Measurements from ENCODE around the gene EPG5. TPM values are rescaled to one million over a fixed set of nuclear protein-coding genes. Genes with fewer than 3 reads are reported as not detected.

The EPG5 gene
- total RNA-seq, 1 experiment from 2014 or later = 16.1 TPM

- H4K91ac ChIP-seq (ENCODE audit: insufficient read length, low read depth, low read length) = no peak overlapping the region
- Mint-ChIP-seq H3K27me3 (ENCODE audit: low read depth) (no peaks in the 10 kb centered on the region; the same call in none of the 2 replicates), H3K27ac (no peak overlapping the region), H3K4me3 (no peak overlapping the region), H3K9me3 (peaks cover 0 to 5% of the 10 kb centered on the region in 2 experiments; a peak in 2 of 5 replicates), H3K4me1 (peaks cover 13 to 19% of the 10 kb centered on the region in 2 experiments), H3K36me3 (ENCODE audit: insufficient read depth in 1 of 3, low read depth in 3 of 3) (no peaks in the 10 kb centered on the region)
- H3K27me3 ChIP-seq (ENCODE audit: insufficient read depth, low read length) = no peaks in the 10 kb centered on the region
- no peak overlapping the region for H2BK12ac ChIP-seq (ENCODE audit: insufficient read length, low read depth, low read length)
- no peaks in the 10 kb centered on the region for H3K79me2 ChIP-seq (ENCODE audit: insufficient read depth, low read length)
- H3K56ac ChIP-seq (ENCODE audit: insufficient read length, low read depth, low read length) = no peak overlapping the region
- H4K20me1 ChIP-seq (ENCODE audit: control insufficient read depth, insufficient read depth, insufficient read length) = no peaks in the 10 kb centered on the region
- no peak overlapping the region for H2BK120ac ChIP-seq (ENCODE audit: low read depth, low read length, poor library complexity, severe bottlenecking)
- H3K9me3 ChIP-seq (ENCODE audit: control insufficient read depth, low read depth, low read length) = no peaks in the 10 kb centered on the region
- H3K4me1 ChIP-seq (ENCODE audit: insufficient read depth, low read length) = peaks cover 4% of the 10 kb centered on the region; the same call in 1 of the 2 replicates
- no peak overlapping the region for H3K9ac ChIP-seq (ENCODE audit: extremely low read depth, insufficient read length, low read length)
- DNase-seq = no peak
- no peak overlapping the region for H2AK5ac ChIP-seq (ENCODE audit: insufficient read length, low read length)
- H3K4me2 ChIP-seq (ENCODE audit: insufficient read depth, insufficient read length, low read length) = no peak overlapping the region
- TF ChIP-seq CTCF (conservative IDR thresholded peaks at IDR 0.05) = no peak
- no peak overlapping the region for H2BK20ac ChIP-seq (ENCODE audit: low read depth, low read length, poor library complexity, severe bottlenecking)
- no peaks in the 10 kb centered on the region for H3K79me1 ChIP-seq (ENCODE audit: insufficient read depth, low read depth, low read length, poor library complexity, severe bottlenecking)
- no CpG with 5 or more reads among the region's 1 CpG for WGBS (ENCODE audit: extremely low coverage, insufficient read length, low lambda C conversion rate)
- H2AFZ ChIP-seq (ENCODE audit: low read length) = no peak overlapping the region
- no peak overlapping the region for H3K14ac ChIP-seq (ENCODE audit: insufficient read depth, low read length)
- no peak overlapping the region for H3K23ac ChIP-seq (ENCODE audit: insufficient read length, low read depth, low read length)
- no peak overlapping the region for H2BK5ac ChIP-seq (ENCODE audit: insufficient read length, low read length)
- no peak overlapping the region for H4K5ac ChIP-seq (ENCODE audit: insufficient read length, low read depth, low read length)
- no peak overlapping the region for H3K27ac ChIP-seq (ENCODE audit: insufficient read length, low read depth, low read length)
- H2BK15ac ChIP-seq (ENCODE audit: low read depth, low read length) = no peak overlapping the region
- no peaks in the 10 kb centered on the region for H3K23me2 ChIP-seq (ENCODE audit: insufficient read length, low read depth, low read length, poor library complexity, severe bottlenecking)
- no peak overlapping the region for H4K8ac ChIP-seq (replicated peaks; ENCODE audit: insufficient read length, low read depth, low read length)
- no peak overlapping the region for H3K18ac ChIP-seq (ENCODE audit: insufficient read length, low read depth, low read length)
- H3K4ac ChIP-seq (ENCODE audit: low read depth, low read length) = no peak overlapping the region
- no peak overlapping the region for H3T11ph ChIP-seq (ENCODE audit: low read length)
Observed at GRCh38 chr18:45821711-45822110, 145.4 kb downstream of the EPG5 start.
